HepG2 (cell line): ENCODE measurements around the gene CABP2.

Experiments used
- CBFB ChIP-seq: sonication (generic); formaldehyde crosslinking; IDR thresholded peaks from 2 replicates; pipeline ENCODE4 v1.4.0; 2020; ENCODE audit warnings: missing genetic modification reagents
- CREM ChIP-seq, 2 experiments: sonication (generic) in 1 of 2; formaldehyde crosslinking in 1 of 2; IDR thresholded peaks; 2 replicates each; pipeline versions ENCODE4 v1.4.0 to v1.6.1; 2016 to 2020; ENCODE audit warnings: antibody characterized with exemption in 1 of 2, mild to moderate bottlenecking in 1 of 2, missing genetic modification reagents in 1 of 2
- CTCF ChIP-seq: sonication (generic); formaldehyde crosslinking; IDR thresholded peaks from 2 replicates; pipeline ENCODE4 v1.5.0; 2020; ENCODE audit warnings: mild to moderate bottlenecking, missing genetic modification reagents, moderate library complexity
- EZH2 ChIP-seq: conservative IDR thresholded peaks from 2 replicates; pipeline ENCODE4 v1.6.1; 2012; ENCODE audit warnings: mild to moderate bottlenecking, low read depth, low read length, moderate library complexity
- LBX2 ChIP-seq: sonication (generic); formaldehyde crosslinking; IDR thresholded peaks from 2 replicates; pipeline ENCODE4 v1.5.0; 2020; ENCODE audit warnings: missing genetic modification reagents, mild to moderate bottlenecking, borderline replicate concordance
- MAX ChIP-seq: IDR thresholded peaks from 2 replicates; pipeline ENCODE4 v1.6.1; 2012; ENCODE audit warnings: inconsistent platforms
- PHB2 ChIP-seq: fragments of 450-650 bp; IDR thresholded peaks from 2 replicates; pipeline ENCODE4 v1.6.1; 2018; ENCODE audit not compliant: partially characterized antibody
- POLR2A ChIP-seq, 2 experiments: IDR thresholded peaks; 2 replicates each; pipeline ENCODE4 v1.6.1; 2011; ENCODE audit warnings: low read depth in 2 of 2, low read length in 2 of 2, mild to moderate bottlenecking in 1 of 2, moderate library complexity in 1 of 2; ENCODE audit not compliant: insufficient read depth in 1 of 2
- ZNF7 ChIP-seq: IDR thresholded peaks from 2 replicates; pipeline ENCODE4 v1.6.1; 2016; ENCODE audit warnings: missing biosample characterization, missing genetic modification reagents

- TF ChIP-seq CTCF (CRISPR knock-in tag) (no peak), PHB2 (no peak), MAX (no peak), POLR2A (IDR thresholded peaks at IDR 0.05; ENCODE audit: insufficient read depth in 1 of 2, low read depth in 2 of 2, low read length in 2 of 2) (no peak), CREM (IDR thresholded peaks at IDR 0.05) (no peak), CREM (CRISPR knock-in tag; IDR thresholded peaks at IDR 0.05) (no peak), EZH2 (no peak), CBFB (CRISPR knock-in tag) (no peak), LBX2 (CRISPR knock-in tag) (no peak), ZNF7 (no peak)
Measured at GRCh38 chr11:67489203-67489884, 33.9 kb downstream of the CABP2 start.
